Measurements from ENCODE around the gene IL17REL. TPM values are rescaled to one million over a fixed set of nuclear protein-coding genes. Genes with fewer than 3 reads are reported as not detected.

IL17REL gene
- total RNA-seq, 1 experiment from 2014 or later, result not detected

DNA sequence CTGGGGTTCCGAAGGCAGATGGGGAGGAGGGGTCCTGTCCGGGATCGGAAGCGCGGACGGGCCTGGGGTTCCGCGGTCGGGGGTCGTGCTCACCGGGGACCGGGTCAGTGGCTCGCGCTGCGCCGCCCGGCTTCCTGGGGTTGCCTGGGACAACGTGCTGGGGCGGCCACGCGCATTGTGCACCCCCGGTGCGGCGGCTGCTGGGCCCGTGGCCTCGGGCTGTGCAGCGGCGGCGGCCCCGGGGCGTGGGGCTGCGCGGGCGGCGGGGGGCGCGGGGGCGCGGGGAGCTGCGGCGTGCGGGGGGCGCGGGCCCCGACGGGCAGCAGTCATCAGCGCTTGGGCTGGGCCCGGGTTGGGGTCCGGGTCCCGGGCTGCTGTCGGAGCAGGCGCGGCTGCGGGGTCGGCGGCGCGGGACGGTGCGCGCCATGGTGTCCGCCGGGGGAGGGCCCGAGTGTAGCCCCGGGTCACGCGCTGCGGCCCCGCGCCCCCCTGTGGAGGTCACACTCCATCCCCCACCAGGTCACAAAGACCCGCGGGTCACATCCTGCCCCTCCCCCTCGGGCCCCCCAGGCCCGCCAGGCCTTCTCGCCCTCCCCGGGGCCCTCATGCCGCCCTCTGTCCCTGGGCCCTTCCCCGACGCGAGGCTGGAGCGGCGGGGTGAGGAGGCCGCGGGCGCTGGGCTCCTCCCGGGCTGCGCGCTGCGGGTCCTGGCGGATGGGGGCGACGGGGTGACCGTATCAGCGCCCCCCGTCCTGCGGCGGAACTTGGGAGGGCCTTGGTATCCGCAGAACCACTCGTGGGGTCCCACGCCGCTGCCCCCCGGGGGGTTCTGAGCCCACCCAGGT is 45.7 kb upstream of the IL17REL start, which contains the start of gene TTLL8:
TTLL8 (minus strand) TSS at position 238 of the 845 bp plus-strand sequence.
- TF ChIP-seq, protein P1, sequence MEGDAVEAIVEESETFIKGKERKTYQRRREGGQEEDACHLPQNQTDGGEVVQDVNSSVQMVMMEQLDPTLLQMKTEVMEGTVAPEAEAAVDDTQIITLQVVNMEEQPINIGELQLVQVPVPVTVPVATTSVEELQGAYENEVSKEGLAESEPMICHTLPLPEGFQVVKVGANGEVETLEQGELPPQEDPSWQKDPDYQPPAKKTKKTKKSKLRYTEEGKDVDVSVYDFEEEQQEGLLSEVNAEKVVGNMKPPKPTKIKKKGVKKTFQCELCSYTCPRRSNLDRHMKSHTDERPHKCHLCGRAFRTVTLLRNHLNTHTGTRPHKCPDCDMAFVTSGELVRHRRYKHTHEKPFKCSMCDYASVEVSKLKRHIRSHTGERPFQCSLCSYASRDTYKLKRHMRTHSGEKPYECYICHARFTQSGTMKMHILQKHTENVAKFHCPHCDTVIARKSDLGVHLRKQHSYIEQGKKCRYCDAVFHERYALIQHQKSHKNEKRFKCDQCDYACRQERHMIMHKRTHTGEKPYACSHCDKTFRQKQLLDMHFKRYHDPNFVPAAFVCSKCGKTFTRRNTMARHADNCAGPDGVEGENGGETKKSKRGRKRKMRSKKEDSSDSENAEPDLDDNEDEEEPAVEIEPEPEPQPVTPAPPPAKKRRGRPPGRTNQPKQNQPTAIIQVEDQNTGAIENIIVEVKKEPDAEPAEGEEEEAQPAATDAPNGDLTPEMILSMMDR (IDR thresholded peaks at IDR 0.05; ENCODE audit: insufficient read depth in 1 of 2, low read depth in 1 of 2, low read length in 1 of 2, severe bottlenecking in 1 of 2, unreplicated experiment in 1 of 2), result no peak
- CTCF ChIA-PET, result interaction anchor here (0.9 to 1.1 kb wide), 2 partner anchors 28 to 127 kb away, joined by 3 read pairs; no protein-coding TSS in a partner anchor
- BruUV-seq (replicated peaks), result no TSS peak
- POLR2A ChIA-PET, result no interaction called here
- H3K27ac Mint-ChIP-seq (ENCODE audit: unreplicated experiment), result no peak within 1 kb of the TSS
- Histone ChIP-seq H3K36me3 (ENCODE audit: control insufficient read depth, insufficient read depth, low read length) (no peaks in the 10 kb centered on the region), H3K4me1 (peaks cover 7% of the 10 kb centered on the region), H3K4me3 (ENCODE audit: low read depth, low read length) (no peak within 1 kb of the TSS), H3K9me3 (no peaks in the 10 kb centered on the region), H3K27me3 (replicated peaks; ENCODE audit: control insufficient read depth, insufficient read depth, low read length) (no peaks in the 10 kb centered on the region)
- no peak for DNase-seq
- H3K4me3 Mint-ChIP-seq (ENCODE audit: unreplicated experiment), result no peak within 1 kb of the TSS
- no peaks in the 10 kb centered on the region for H3K36me3 Mint-ChIP-seq (ENCODE audit: insufficient read depth, unreplicated experiment)
- no peaks in the 10 kb centered on the region for H3K27me3 Mint-ChIP-seq (ENCODE audit: insufficient read depth, unreplicated experiment)
- intact Hi-C loops (cut with micrococcal nuclease; ENCODE audit: unreplicated experiment), result no loop called here
- H3K4me1 Mint-ChIP-seq (ENCODE audit: low read depth, unreplicated experiment), result no peaks in the 10 kb centered on the region
- peaks cover 6% of the 10 kb centered on the region for H3K9me3 Mint-ChIP-seq (ENCODE audit: unreplicated experiment)

DNA sequence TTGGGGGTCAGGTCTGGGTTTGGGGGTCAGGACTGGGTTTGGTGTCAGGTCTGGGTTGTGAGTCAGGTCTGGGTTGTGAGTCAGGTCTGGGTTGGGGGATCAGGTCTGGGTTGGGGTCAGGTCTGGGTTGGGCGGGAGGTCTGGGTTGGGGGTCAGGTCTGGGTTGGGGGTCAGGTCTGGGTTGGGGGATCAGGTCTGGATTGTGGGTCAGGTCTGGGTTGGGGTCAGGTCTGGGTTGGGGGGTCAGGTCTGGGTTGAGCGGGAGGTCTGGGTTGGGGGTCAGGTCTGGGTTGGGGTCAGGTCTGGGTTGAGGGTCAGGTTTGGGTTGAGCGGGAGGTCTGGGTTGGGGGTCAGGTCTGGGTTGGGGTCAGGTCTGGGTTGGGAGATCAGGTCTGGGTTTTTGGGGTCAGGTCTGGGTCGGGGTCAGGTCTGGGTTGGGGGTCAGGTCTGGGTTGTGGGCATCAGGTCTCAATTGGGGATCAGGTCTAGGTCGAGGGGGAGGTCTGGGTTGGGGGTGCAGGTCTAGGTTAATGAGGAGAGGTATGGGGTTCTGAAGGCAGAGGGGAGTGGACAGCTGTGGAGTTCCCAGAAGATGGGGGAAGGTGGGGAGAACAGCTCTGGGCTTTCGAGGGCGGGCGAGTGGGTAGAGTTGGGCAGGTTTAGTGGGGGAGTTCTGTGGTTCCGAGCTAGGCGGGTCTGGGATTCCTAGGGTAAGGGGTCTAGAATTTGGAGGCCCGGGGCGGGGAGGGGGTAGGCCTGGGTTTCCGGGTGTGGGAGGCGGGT is 44.9 kb upstream of the IL17REL start:
- H3K9me3 Mint-ChIP-seq (ENCODE audit: unreplicated experiment), result peaks cover 6% of the 10 kb centered on the region
- Histone ChIP-seq H3K4me1 (peaks cover 7% of the 10 kb centered on the region), H3K4me3 (ENCODE audit: low read depth, low read length) (no peak overlapping the region), H3K27me3 (replicated peaks; ENCODE audit: control insufficient read depth, insufficient read depth, low read length) (no peaks in the 10 kb centered on the region), H3K36me3 (ENCODE audit: control insufficient read depth, insufficient read depth, low read length) (no peaks in the 10 kb centered on the region), H3K9me3 (no peaks in the 10 kb centered on the region)
- ChIA-PET CTCF (no interaction called here), POLR2A (no interaction called here)
- H3K27ac Mint-ChIP-seq (ENCODE audit: unreplicated experiment), result no peak overlapping the region
- no peak overlapping the region for H3K4me3 Mint-ChIP-seq (ENCODE audit: unreplicated experiment)
- BruUV-seq (replicated peaks), result no TSS peak
- intact Hi-C loops (cut with micrococcal nuclease; ENCODE audit: unreplicated experiment), result no loop called here
- TF ChIP-seq, protein P1 (IDR thresholded peaks at IDR 0.05; ENCODE audit: insufficient read depth in 1 of 2, low read depth in 1 of 2, low read length in 1 of 2, severe bottlenecking in 1 of 2, unreplicated experiment in 1 of 2), result no peak
- H3K27me3 Mint-ChIP-seq (ENCODE audit: insufficient read depth, unreplicated experiment), result no peaks in the 10 kb centered on the region
- H3K4me1 Mint-ChIP-seq (ENCODE audit: low read depth, unreplicated experiment), result no peaks in the 10 kb centered on the region
- DNase-seq, result peak in 1 of 2 experiments; percentile 39
- no peaks in the 10 kb centered on the region for H3K36me3 Mint-ChIP-seq (ENCODE audit: insufficient read depth, unreplicated experiment)

DNA sequence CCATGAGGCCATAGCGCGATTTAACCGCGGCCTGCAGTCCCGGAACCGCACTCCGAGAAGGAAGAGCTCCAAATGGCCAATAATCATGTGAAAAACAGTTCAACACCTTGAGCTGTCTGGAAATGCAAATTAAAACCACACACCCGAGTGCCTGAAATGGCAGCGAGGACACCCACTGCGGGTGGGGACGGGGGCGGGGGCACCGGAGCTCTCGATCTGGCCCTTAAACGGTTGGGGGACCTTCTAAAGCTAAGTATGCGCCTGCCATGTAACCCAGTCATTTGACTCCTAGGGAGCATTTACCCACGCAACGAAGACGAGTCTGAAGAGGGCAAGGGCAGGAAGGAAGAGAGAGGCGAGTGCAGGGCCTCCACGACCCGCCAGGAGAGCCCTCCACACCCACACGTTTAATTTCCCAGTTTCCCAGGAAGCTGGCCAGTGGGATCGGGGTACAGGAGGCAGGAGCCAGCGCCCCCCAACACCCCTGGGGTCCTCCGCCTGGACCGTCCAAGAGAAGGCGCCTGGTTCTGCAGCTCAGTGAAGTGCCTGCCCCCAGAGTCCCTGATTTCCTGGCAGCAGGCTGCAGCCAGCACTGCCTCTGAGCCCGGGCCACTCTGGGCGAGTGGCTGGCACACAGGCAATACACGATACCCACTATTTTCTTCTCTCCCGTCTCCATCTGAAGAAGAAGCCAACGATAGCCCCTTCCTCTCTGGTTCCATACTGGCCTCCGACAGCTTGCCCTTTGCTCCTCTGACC is 43.8 kb upstream of the IL17REL start:
- H3K9me3 ChIP-seq, result no peaks in the 10 kb centered on the region
- intact Hi-C loops (cut with micrococcal nuclease; ENCODE audit: unreplicated experiment), result no loop called here
- BruUV-seq (replicated peaks), result no TSS peak
- H3K36me3 Mint-ChIP-seq (ENCODE audit: insufficient read depth, unreplicated experiment), result no peaks in the 10 kb centered on the region
- no peak overlapping the region for H3K27ac Mint-ChIP-seq (ENCODE audit: unreplicated experiment)
- H3K27me3 ChIP-seq (replicated peaks; ENCODE audit: control insufficient read depth, insufficient read depth, low read length), result no peaks in the 10 kb centered on the region
- ChIA-PET CTCF (interaction anchor here (0.6 to 0.7 kb wide), 2 partner anchors 140 to 751 kb away, joined by 3 to 13 read pairs; no protein-coding TSS in a partner anchor), POLR2A (no interaction called here)
- no peaks in the 10 kb centered on the region for H3K27me3 Mint-ChIP-seq (ENCODE audit: insufficient read depth, unreplicated experiment)
- H3K36me3 ChIP-seq (ENCODE audit: control insufficient read depth, insufficient read depth, low read length), result no peaks in the 10 kb centered on the region
- TF ChIP-seq, protein P1 (IDR thresholded peaks at IDR 0.05; ENCODE audit: insufficient read depth in 1 of 2, low read depth in 1 of 2, low read length in 1 of 2, severe bottlenecking in 1 of 2, unreplicated experiment in 1 of 2), result no peak
- peaks cover 7% of the 10 kb centered on the region for H3K4me1 ChIP-seq
- H3K4me1 Mint-ChIP-seq (ENCODE audit: low read depth, unreplicated experiment), result no peaks in the 10 kb centered on the region
- H3K4me3 Mint-ChIP-seq (ENCODE audit: unreplicated experiment), result no peak overlapping the region
- H3K9me3 Mint-ChIP-seq (ENCODE audit: unreplicated experiment), result peaks cover 6% of the 10 kb centered on the region
- no peak overlapping the region for H3K4me3 ChIP-seq (ENCODE audit: low read depth, low read length)
- no peak for DNase-seq

All from Caco-2 (cell line).